ENCODE measurements around the gene ABCC4.

DNA sequence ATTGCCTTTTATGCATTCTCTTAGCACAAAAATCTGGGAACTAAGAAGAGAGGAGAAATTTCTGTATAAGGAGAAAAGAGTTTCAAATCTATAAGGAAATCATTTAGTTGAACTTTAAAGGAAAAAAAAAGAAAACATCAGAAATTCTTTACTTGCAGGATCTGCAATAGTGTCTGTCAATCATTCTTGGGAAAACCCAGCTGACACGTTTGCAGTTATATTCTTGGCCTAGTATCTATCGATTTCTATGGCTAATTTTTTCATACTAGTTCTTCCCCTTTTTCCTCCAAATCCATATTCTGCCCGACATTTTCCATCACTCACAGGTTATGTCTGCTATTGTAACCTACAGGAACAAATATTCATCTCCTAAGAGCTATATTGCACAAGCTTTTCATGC lies 160.7 kb downstream of the ABCC4 start:
- TF ChIP-seq, protein P1, sequence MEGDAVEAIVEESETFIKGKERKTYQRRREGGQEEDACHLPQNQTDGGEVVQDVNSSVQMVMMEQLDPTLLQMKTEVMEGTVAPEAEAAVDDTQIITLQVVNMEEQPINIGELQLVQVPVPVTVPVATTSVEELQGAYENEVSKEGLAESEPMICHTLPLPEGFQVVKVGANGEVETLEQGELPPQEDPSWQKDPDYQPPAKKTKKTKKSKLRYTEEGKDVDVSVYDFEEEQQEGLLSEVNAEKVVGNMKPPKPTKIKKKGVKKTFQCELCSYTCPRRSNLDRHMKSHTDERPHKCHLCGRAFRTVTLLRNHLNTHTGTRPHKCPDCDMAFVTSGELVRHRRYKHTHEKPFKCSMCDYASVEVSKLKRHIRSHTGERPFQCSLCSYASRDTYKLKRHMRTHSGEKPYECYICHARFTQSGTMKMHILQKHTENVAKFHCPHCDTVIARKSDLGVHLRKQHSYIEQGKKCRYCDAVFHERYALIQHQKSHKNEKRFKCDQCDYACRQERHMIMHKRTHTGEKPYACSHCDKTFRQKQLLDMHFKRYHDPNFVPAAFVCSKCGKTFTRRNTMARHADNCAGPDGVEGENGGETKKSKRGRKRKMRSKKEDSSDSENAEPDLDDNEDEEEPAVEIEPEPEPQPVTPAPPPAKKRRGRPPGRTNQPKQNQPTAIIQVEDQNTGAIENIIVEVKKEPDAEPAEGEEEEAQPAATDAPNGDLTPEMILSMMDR (conservative IDR thresholded peaks at IDR 0.05 in 1 of 2, IDR thresholded peaks at IDR 0.05 in 1 of 2; ENCODE audit: low read depth in 1 of 2, low read length in 2 of 2), result no peak
- TF ChIP-seq EZH2 (IDR thresholded peaks at IDR 0.05; ENCODE audit: low read length, missing control alignments), result no peak
